Measurements from ENCODE around the gene BMERB1.
"Not testable (repeated sequence)": the region's sequence is repeated elsewhere in the genome, so short reads cannot be mapped to it uniquely, and the experiment has no call there.

BMERB1 gene

DNA sequence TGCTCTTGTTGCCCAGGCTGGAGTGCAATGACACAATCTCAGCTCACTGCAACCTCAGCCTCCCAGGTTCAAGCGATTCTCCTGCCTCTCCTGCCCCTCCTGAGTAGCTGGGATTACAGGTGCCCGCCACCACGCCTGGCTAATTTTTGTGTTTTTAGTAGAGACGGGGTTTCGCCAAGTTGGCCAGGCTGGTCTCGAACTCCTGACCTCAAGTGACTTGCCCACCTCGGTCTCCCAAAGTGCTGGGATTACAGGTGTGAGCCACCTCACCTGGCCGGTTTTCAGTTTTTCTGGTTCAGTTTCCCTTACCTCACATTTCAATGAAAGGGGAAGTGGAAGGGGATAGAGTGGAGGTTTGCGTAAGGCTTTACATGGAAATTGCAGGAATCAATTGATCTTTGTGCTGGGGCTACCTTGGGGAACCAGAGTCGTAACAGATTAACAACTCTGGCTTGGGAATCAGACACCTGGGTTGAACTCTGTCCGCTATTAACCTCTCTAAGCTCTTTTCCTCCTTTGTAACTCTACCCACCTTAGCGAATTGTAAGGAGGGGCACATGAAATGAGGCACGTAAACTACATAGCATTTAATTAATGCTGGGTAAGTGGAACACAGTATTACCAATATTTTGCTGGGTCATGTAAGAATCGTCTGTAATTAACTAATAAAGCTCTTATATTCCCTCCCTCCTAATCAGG, 35.6 kb upstream of the BMERB1 start:
- TF ChIP-seq, protein P1, sequence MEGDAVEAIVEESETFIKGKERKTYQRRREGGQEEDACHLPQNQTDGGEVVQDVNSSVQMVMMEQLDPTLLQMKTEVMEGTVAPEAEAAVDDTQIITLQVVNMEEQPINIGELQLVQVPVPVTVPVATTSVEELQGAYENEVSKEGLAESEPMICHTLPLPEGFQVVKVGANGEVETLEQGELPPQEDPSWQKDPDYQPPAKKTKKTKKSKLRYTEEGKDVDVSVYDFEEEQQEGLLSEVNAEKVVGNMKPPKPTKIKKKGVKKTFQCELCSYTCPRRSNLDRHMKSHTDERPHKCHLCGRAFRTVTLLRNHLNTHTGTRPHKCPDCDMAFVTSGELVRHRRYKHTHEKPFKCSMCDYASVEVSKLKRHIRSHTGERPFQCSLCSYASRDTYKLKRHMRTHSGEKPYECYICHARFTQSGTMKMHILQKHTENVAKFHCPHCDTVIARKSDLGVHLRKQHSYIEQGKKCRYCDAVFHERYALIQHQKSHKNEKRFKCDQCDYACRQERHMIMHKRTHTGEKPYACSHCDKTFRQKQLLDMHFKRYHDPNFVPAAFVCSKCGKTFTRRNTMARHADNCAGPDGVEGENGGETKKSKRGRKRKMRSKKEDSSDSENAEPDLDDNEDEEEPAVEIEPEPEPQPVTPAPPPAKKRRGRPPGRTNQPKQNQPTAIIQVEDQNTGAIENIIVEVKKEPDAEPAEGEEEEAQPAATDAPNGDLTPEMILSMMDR (IDR thresholded peaks at IDR 0.05) = no peak
- H3K27ac Mint-ChIP-seq = peak overlapping the region; percentile 51

DNA sequence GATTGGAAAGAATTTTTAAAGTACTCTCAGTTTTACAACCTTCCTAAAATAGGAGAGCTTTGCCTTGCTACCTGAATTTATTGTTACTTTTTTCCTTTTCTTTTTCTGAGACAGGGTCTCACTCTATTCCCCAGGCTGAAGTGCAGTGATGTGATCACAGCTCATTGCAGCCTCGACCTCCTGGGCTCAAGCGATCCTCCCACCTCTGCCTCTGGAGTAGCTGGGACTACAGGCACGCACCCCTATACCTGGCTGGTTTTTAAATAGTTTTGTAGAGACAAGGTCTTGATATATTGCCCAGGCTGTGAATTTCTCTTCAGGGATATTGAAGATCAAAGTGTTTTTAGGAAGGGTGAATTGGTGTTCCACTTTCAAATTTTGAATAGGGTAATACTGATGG, 35.1 kb upstream of the BMERB1 start:
- H3K36me3 Mint-ChIP-seq (ENCODE audit: low read depth) = no peaks in the 10 kb centered on the region
- peak overlapping the region; percentile 9 for H3K4me3 Mint-ChIP-seq
- peaks cover 33% of the 10 kb centered on the region for H3K27me3 Mint-ChIP-seq (ENCODE audit: low read depth, poor library complexity)
- H3K9me3 Mint-ChIP-seq = peaks cover 4% of the 10 kb centered on the region
- peak overlapping the region; percentile 84 for H3K27ac Mint-ChIP-seq
- TF ChIP-seq, protein P1 (IDR thresholded peaks at IDR 0.05) = no peak
- DNase-seq = no peak
- peaks cover 30% of the 10 kb centered on the region for H3K4me1 Mint-ChIP-seq

More for the DNA sequence above, 35.6 kb upstream of the BMERB1 start:
- peaks cover 38% of the 10 kb centered on the region for H3K27me3 Mint-ChIP-seq (ENCODE audit: low read depth, poor library complexity)
- DNase-seq = no peak
- H3K4me3 Mint-ChIP-seq = peak overlapping the region; percentile 8
- H3K4me1 Mint-ChIP-seq = peaks cover 30% of the 10 kb centered on the region
- H3K36me3 Mint-ChIP-seq (ENCODE audit: low read depth) = no peaks in the 10 kb centered on the region
- peaks cover 4% of the 10 kb centered on the region for H3K9me3 Mint-ChIP-seq

DNA sequence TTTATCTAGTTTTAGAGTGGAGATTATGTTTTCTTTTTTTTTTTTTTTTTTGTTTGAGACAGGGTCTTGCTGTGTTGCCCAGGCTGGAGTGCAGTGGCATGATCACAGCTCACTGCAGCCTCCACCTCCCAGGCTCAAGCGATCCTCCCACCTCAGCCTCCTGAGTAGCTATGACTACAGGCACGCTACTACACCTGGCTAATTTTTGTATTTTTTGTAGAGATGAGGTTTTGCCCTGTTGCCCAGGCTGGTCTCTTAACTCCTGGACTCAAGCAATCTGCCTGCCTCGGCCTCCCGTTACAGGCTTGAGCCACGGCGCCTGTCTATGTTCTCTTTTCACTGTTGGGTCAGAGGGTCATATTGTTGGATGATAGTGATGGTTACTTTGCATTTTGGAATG, 34.1 kb upstream of the BMERB1 start:
- not testable (repeated sequence) for H3K36me3 Mint-ChIP-seq (ENCODE audit: low read depth); DNase-seq; H3K4me3 Mint-ChIP-seq; H3K9me3 Mint-ChIP-seq; H3K27ac Mint-ChIP-seq
- Mint-ChIP-seq H3K4me1 (peaks cover 30% of the 10 kb centered on the region), H3K27me3 (ENCODE audit: low read depth, poor library complexity) (peaks cover 23% of the 10 kb centered on the region)

DNA sequence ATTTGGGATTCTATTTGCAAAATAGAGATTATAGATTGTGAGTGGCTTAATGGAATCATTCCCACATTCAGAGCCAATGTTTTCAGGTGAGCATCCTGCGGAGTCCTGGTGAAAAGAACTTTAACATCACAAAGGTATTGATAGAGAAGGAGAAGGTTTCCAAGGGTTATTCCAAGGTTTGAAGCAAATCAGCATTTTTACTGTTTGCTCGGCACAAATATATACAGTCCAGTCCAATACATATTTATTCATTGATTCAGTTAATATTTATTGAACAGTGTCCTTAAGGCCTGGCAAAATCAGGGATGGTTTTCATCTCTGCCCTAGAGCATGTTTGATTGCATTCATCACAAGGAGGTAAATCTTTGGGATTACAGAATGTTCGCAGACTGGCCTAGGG, 32.4 kb upstream of the BMERB1 start:
- DNase-seq = no peak
- TF ChIP-seq, protein P1 (IDR thresholded peaks at IDR 0.05) = no peak
- Mint-ChIP-seq H3K36me3 (ENCODE audit: low read depth) (no peaks in the 10 kb centered on the region), H3K27me3 (ENCODE audit: low read depth, poor library complexity) (peaks cover 15% of the 10 kb centered on the region), H3K9me3 (no peaks in the 10 kb centered on the region), H3K4me1 (peaks cover 21% of the 10 kb centered on the region), H3K4me3 (no peak overlapping the region), H3K27ac (no peak overlapping the region)

DNA sequence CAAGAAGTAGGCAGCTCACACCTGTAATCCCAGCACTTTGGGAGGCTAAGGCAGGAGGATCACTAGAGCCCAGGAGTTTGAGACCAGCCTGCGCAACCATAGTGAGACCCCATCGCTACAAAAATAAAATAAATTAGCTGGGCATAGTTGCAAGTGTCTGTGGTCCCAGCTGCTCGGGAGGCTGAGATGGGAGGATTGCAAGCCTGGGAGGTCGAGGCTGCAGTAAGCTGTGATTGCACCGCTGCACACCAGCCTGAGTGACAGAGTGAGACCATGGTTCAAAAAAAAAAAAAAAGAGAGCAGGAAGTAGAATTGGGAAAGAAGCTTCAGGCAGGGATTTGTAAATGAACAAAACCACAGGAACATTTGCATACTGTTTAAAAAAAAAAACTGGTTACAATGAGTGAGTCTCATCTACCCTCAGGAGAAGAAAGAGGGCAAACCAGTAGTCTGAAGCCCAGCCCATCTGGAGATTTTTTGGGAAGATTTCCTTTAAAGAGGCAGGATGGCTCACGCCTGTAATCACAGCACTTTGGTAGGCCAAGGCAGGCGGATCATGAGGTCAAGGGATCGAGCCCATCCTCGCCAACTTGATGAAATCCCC, 30.9 kb upstream of the BMERB1 start:
- H3K27me3 Mint-ChIP-seq (ENCODE audit: low read depth, poor library complexity) = peaks cover 8% of the 10 kb centered on the region
- H3K4me1 Mint-ChIP-seq = peaks cover 11% of the 10 kb centered on the region
- no peak for DNase-seq
- TF ChIP-seq, protein P1 (IDR thresholded peaks at IDR 0.05) = no peak
- no peaks in the 10 kb centered on the region for H3K36me3 Mint-ChIP-seq (ENCODE audit: low read depth)
- no peak overlapping the region for H3K27ac Mint-ChIP-seq
- H3K9me3 Mint-ChIP-seq = no peaks in the 10 kb centered on the region
- H3K4me3 Mint-ChIP-seq = no peak overlapping the region

DNA sequence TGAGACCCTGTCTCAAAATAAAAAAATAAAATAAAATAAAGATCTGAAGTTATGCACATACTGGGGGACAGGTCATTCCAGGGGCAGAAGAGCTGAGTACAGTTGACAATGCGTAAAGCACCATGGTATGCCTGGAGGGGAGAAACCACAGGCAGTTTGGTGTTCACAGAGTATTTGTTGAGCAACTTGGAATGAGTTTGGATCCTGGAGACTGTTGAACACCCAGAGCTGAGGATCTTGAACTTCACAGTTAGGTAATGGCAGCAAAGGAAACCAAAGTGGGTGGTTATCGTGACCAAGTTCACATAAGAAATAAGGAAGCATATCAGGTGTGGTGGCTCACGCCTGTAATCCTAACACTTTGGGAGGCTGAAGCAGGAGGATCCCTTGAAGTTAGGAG, 30.3 kb upstream of the BMERB1 start:
- not testable (repeated sequence) for H3K4me3 Mint-ChIP-seq; H3K27me3 Mint-ChIP-seq (ENCODE audit: low read depth, poor library complexity); H3K4me1 Mint-ChIP-seq; H3K9me3 Mint-ChIP-seq; DNase-seq; H3K36me3 Mint-ChIP-seq (ENCODE audit: low read depth); H3K27ac Mint-ChIP-seq

DNA sequence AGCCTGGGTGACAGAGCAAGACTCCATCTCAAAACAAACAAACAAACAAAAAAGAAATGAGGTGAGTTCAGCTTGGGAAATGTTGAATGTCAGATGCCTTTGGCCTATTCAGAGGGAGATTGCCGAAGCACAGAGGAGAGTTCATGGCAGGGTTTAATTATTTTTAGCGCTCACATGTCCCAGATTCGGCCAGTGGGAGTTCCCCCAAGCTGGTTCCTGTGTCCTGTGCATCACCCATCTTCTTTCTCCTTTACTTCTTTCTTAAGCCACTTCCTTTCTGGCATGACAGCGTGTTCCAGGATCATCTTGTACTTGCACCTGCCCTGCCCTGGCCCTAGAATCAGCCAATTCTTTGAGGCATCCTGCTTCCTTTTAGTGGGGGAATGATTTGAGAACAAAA, 29.6 kb upstream of the BMERB1 start:
- H3K9me3 Mint-ChIP-seq = no peaks in the 10 kb centered on the region
- no peaks in the 10 kb centered on the region for H3K4me1 Mint-ChIP-seq
- peaks cover 2% of the 10 kb centered on the region for H3K27me3 Mint-ChIP-seq (ENCODE audit: low read depth, poor library complexity)
- TF ChIP-seq, protein P1 (IDR thresholded peaks at IDR 0.05) = no peak
- no peak overlapping the region for H3K27ac Mint-ChIP-seq
- H3K4me3 Mint-ChIP-seq = no peak overlapping the region
- DNase-seq = no peak
- peaks cover 6% of the 10 kb centered on the region for H3K36me3 Mint-ChIP-seq (ENCODE audit: low read depth)

DNA sequence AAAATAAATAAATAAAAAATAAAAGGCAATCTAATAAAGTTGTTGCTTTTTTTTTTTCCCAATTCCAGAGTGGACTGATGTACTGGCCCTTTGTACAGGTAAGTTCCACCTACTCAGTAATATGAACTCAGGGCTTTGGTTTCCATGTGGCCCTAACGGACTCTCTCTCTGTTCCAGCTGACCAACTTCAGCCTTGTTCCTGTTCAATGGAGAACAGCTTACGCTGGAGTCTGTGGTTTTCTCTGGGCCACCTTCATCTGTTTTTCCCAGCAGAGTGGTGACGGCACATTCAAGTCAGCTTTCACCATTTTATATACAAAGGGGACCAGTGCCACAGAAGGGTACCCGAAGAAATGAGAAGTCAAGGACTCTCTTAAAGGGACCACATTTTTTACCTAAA, 26.6 kb upstream of the BMERB1 start:
- not testable (repeated sequence) for H3K9me3 Mint-ChIP-seq; H3K27ac Mint-ChIP-seq; H3K27me3 Mint-ChIP-seq (ENCODE audit: low read depth, poor library complexity); H3K4me3 Mint-ChIP-seq; H3K36me3 Mint-ChIP-seq (ENCODE audit: low read depth); H3K4me1 Mint-ChIP-seq; DNase-seq

DNA sequence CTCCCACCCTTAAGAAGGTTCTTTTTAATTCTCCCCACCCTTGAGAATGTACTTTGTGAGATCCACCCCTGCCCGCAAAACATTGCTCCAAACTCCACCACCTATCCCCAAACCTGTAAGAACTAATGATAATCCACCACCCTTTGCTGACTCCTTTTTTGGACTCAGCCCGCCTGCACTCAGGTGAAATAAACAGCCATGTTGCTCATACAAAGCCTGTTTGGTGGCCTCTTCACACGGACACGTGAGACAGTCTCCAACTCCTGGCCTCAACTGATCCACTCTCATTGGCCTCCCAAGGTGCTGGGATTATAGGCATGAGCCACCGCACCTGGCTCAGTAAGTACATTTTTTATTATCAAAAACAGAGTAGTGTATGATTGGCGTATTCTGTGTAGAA, 24.9 kb upstream of the BMERB1 start:
- not testable (repeated sequence) for H3K9me3 Mint-ChIP-seq; DNase-seq; H3K4me1 Mint-ChIP-seq; H3K4me3 Mint-ChIP-seq; H3K36me3 Mint-ChIP-seq (ENCODE audit: low read depth); H3K27me3 Mint-ChIP-seq (ENCODE audit: low read depth, poor library complexity); H3K27ac Mint-ChIP-seq

Measured in nephron progenitor cell (in vitro differentiated cells).